Hypothalamus (tissue), 51 donors: ENCODE measurements around the gene POLR1D.
A peak's percentile ranks its signal among the peaks of the same experiment; 100 is the strongest.
"Not testable (repeated sequence)": the region's sequence is repeated elsewhere in the genome, so short reads cannot be mapped to it uniquely, and the experiment has no call there.

Source experiments
- DNase-seq, 51 donors: peaks; one replicate each; lab custom pipeline; 2025; lab: John Stamatoyannopoulos, UW

POLR1D gene

DNA sequence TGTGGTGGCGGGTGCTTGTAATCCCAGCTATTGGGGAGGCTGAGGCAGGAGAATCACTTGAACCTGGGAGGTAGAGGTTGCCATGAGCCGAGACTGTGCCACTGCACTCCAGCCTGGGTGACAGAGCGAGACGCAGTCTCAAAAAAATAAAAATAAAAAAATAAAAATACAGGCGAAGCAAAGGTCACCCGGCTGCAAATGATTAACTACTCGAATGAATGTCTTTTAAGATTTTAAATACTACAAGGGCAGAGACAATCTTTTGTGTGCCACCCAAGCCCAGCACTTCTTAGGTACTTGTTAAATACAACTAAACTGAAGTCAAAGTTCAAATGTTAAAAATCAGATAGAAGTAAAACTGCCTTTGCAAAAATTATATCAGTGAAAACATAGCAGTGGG lies 8.1 kb upstream of the POLR1D start:
- DNase-seq = no peak

DNA sequence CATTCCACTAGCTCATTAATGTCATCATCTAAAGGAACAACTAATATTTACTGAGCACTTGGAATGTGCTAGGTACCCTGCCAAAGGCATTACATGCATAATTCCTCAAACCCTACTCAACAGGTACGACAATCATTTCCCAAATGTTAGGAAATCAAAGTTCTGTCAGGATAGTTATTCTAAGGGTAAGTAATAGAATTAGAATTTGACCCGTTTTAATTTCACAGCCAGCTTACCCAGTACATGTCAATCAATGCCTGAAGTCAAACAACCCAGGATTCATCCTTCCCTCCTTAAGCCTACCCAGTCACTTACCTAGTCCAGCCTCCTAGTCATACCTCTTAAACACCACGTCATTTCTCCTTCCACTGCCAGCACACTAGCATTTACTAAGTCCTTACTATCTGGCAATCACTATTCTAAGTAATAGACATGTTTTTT lies 3.8 kb upstream of the POLR1D start:
- DNase-seq = no peak

- no peak for DNase-seq
These were observed 2.5 kb upstream of the POLR1D start for GRCh38 chr13:27619093-27619727.

DNA sequence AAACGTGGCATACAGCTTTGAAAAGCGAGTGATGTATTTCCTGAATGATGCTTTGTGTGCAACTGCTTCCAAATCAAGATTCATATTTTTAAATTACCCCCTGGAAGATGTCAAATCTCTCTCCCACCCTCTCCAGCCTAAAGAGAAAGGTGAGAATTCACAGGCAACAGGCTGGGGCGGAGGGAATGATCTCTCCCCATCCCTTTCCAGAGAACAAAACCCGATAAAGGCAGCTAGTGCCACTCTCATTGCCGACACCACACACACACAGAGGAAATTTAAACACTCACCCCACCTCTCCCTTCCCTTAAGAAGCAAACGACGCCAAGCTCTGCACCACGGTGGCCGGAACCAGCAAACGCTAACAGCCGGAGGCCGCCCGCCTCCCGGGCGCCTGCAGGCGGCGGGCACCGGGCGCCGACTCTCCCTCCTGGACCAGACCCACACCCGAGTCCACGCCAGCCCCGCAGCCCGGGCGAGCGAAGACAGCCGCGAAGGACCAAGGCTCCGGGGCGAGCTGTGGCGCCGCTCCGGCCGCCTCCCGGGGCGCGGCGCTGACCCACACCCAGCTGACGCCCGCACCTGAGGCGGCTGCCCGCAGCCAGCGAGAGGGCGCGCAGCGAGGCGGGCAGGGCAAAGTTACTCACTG lies 1.8 kb upstream of the POLR1D start:
- peak in 24 of 51 donors; percentile 11 to 80 (median 52) for DNase-seq

GRCh38 chr13:27620377-27621115 lies 1.1 kb upstream of the POLR1D start, which contains the start of gene LNX2:
TSS of gene LNX2 (minus strand) at chr13:27620529. CDS start at chr13:27581703, 38,826 bp downstream.
- peak; percentile 48 to 99 (median 96) for DNase-seq

- no peak for DNase-seq
These were observed 651 bp upstream of the POLR1D start for GRCh38 chr13:27621116-27621365.

- peak in 3 of 51 donors; percentile 21 to 39 (median 31) for DNase-seq
These were observed 569 bp downstream of the POLR1D start for GRCh38 chr13:27622102-27622820.

- DNase-seq = peak in 2 of 51 donors; percentile 3 to 9
These were observed 1.2 kb downstream of the POLR1D start for GRCh38 chr13:27622881-27623280.

- no peak for DNase-seq
These were observed 2.4 kb downstream of the POLR1D start for GRCh38 chr13:27624071-27624470.

DNA sequence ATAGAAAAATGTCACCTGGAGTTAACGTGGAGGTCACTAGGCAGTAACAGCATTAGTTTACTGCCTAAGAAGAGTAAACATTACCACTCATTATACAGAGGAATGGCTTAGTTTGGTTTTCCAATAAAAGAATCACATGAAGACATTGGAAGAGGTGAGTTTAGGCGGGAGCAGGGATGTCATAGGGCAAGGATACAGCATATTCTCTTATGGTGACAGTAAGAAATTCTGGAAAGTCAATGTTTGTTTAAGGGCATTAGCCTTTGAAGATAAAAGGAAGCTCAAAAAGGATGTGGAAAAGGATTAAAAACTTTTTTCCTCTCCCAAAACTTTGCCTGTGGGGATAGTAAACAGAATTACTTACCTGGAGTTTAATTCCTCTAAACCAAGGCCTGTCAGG lies 4.1 kb downstream of the POLR1D start:
- no peak for DNase-seq

DNA sequence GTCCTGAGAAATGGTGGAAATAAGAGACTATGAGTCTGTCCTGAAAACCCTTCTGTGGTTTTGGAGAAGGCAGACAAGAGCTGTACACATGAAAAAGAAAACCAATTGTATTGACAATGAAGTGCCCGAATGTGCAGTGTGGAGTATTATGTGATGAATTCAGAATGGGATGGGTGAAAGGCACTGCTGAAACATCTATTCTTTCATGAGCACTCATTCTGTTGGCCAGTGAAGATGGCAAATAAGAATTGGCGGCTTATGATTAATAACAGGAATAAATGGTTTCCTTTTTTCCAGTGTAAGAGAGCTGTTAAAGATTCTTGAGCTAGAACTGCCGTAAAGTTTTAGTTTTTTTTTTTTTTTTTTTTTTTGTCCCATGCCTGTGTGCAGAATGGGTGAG lies 5.7 kb downstream of the POLR1D start:
- no peak for DNase-seq

DNA sequence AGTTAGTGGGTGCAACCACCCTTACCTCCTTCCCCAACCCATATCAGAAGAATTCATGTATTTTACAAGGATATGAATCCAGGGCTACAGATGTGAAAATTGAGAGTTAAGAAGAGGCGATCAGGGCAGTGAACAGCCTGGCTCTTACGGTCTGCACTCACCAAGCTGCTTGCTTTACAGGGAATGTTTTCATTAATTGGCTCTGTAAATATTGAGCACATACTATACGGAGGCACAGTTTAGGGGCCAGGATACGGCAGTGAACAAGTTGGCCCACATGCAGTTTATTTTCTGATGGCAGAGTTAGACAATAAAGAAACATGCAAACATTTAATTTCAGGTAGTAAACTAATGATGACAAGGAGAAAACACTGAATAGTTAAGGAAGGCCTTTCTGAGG lies 6.4 kb downstream of the POLR1D start:
- no peak for DNase-seq

DNA sequence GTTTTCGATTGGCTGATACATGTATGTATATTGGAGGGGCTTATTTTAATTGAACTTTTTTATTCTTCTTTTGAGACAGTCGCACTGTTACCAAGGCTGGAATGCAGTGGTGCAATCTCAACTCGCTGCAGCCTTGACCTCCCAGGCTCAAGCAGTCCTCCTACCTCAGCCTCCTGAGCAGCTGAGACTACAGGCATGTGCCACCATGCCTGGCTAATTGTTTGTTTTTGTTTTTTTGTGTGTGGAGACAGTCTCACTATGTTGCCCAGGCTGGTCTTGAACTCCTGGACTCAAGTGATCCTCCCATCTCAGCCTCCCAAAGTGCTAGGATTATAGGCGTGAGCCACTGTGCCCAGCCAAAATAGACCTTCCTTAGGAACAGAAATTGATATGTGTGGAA lies 7.1 kb downstream of the POLR1D start:
- DNase-seq = not testable (repeated sequence)

DNA sequence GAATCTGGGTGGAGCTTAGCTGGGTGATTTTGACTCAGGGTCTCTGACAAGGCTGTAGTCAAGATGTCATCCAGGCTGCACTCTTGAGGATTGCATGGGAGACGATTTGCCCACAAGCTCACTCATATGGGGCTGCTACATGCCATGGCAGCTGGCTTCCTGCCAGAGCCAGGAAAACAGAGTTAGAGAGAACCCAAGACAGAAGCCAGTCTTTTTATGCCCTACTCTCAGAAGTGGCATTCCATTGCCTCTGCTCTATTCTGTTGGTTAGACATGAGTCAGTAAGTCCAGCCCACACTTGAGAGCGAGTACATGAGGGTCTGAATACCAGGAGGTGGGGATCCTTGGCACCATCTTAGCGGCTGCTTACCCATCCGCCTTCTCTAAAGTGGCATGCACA lies 9.5 kb downstream of the POLR1D start:
- DNase-seq = no peak

GRCh38 chr13:27631665-27632064 lies 10.0 kb downstream of the POLR1D start:
- no peak for DNase-seq

- DNase-seq = no peak
These were observed 10.5 kb downstream of the POLR1D start for GRCh38 chr13:27632214-27632613.

- no peak for DNase-seq
These were observed 11.0 kb downstream of the POLR1D start for GRCh38 chr13:27632648-27633047.

GRCh38 chr13:27634231-27634630 lies 12.5 kb downstream of the POLR1D start:
- DNase-seq = no peak

DNA sequence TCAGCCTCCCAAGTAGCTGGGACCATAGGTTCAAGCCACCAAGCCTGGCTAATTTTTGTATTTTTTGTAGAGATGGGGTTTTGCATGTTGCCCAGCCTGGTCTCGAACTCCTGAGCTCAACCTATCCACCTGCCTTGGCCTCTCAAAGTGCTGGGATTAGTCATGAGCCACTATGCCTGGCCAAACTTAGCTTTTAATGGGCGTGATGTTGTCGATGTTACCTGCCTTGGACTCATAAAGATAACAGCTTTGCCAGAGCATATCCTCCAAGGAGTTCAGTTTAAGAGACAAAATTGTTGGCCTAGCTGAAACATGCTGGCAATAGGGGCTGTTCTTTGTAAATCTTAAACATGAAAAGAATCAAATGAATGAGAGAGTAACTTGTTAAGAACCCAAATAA lies 13.1 kb downstream of the POLR1D start:
- no peak for DNase-seq

DNA sequence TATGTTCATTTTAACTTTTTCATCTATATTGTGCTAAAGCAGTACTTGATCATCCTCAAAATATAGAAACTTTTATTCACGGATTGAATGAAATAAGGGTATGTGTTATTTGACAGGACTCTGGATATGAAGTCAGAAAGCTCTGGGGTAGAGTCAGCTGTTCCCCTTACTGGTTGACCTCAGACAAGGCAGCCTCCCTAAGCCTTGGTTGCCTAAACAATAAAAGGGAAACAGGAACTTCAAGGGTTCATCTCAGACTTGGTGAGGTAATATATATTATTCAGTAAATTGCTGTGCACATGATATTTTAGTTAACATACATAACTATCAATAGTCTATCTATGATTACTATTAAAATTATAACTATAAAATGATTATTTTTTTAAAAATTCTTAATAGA lies 13.6 kb downstream of the POLR1D start:
- DNase-seq = no peak

DNA sequence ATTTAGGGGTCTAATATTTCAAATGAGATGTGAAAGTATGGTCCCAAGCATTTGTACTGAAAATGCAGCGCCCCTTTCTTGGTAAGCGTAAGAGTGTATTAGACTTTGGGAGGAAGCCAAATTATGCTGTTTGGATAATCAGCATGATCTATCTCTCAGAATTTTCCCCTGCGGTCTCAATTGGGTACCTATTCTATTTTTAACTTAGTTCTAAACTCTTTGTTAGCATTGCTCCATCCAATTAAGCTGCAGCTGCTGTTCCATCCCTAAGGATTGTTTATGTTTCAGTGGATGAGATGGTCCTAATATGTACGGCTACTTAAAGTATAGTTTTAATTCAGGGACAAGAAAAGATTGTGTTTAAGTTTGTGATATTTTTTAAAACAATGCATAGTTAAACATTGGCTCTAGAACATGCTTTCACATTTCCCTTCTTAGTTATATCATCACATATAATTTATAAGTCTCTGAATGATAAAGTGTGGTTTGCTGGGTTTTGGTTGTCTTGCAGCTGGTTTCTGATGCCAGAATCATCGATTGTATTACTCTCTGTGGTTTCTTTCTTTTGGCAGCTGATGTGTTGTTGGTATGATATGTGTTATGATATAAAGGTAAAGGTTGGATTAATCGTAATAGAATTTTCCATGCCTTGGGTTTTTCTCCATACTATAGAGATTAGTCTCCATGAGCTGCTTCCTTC lies 15.0 kb downstream of the POLR1D start:
- DNase-seq = no peak
